GM12878 (cell line): ENCODE measurements around the gene SPATA16. TPM values are rescaled to one million over a fixed set of nuclear protein-coding genes. Genes with fewer than 3 reads are reported as not detected.

Experiments used
- ATAC-seq: fragments of 200-7000 bp; cut with Tn5 transposase; 3 replicates; pipeline ENCODE4 v1.9.1; 2020; ENCODE audit warnings: mild to moderate bottlenecking, moderate library complexity
- BruUV-seq: library from RNA; stranded (reverse); fragments of 400-500 nt; replicated peaks from 2 replicates; lab custom pipeline; 2021; lab: Mats Ljungman, UMichigan
- CTCF ChIA-PET: fragments of 300-600 bp; sonication (Branson Sonifier 250); formaldehyde crosslinking; extraction: SDS; loops from one replicate; lab custom pipeline; 2021; ENCODE audit warnings: inconsistent platforms; lab: Yijun Ruan, JAX
- POLR2A ChIA-PET: fragments of 350-600 bp; formaldehyde crosslinking; extraction: SDS; loops from one replicate; lab custom pipeline; 2021; ENCODE audit warnings: inconsistent platforms; lab: Charles Lee
- RAD21 ChIA-PET: fragments of 300-600 bp; sonication (Branson Sonifier 250); formaldehyde crosslinking; loops from one replicate; lab custom pipeline; 2023; ENCODE audit warnings: antibody characterized with exemption; ENCODE audit not compliant: unreplicated experiment; lab: Charles Lee
- SMC1A ChIA-PET: fragments of 300-600 bp; sonication (Branson Sonifier 250); formaldehyde crosslinking; loops from one replicate; lab custom pipeline; 2023; ENCODE audit not compliant: unreplicated experiment, uncharacterized antibody; lab: Charles Lee
- DNase-seq: peaks from one replicate; pipeline ENCODE4 v3.0.0-alpha.2; 2011; ENCODE audit warnings: low read depth, low spot score
- FAIRE-seq: peaks from 3 replicates; lab custom pipeline; 2011; peaks lifted over from hg19 to GRCh38; lab: Jason Lieb, UNC
- H2AFZ ChIP-seq: 2 replicates; pipeline ENCODE4 v1.6.0; 2011; ENCODE audit warnings: low read depth, low read length, control low read depth; ENCODE audit not compliant: control insufficient read depth
- H3K27ac ChIP-seq: 2 replicates; pipeline ENCODE4 v1.5.1; 2011; ENCODE audit warnings: control low read depth; ENCODE audit not compliant: control insufficient read depth, insufficient read depth
- H3K27me3 ChIP-seq, 2 experiments: replicated peaks in 1 of 2; 2 replicates each; pipeline versions ENCODE4 v1.6.0 to v1.6.1; 2011; ENCODE audit warnings: low read length in 1 of 2; ENCODE audit not compliant: control insufficient read depth in 2 of 2, insufficient read depth in 2 of 2
- H3K36me3 ChIP-seq, 2 experiments: 2 replicates each; pipeline ENCODE4 v1.5.1; 2011; ENCODE audit warnings: low read length in 1 of 2; ENCODE audit not compliant: control insufficient read depth in 2 of 2, insufficient read depth in 2 of 2
- H3K4me1 ChIP-seq: 2 replicates; pipeline ENCODE4 v1.6.1; 2011; ENCODE audit warnings: mild to moderate bottlenecking, low read length, moderate library complexity, mixed read lengths; ENCODE audit not compliant: control insufficient read depth, insufficient read depth
- H3K4me2 ChIP-seq: 2 replicates; pipeline ENCODE4 v1.6.0; 2011; ENCODE audit warnings: control low read depth; ENCODE audit not compliant: control insufficient read depth, insufficient read depth
- H3K4me3 ChIP-seq: fragments of 200-600 bp; sonication (generic); 2 replicates; pipeline ENCODE4 v1.5.1; 2016
- H3K79me2 ChIP-seq: 2 replicates; pipeline ENCODE4 v1.6.0; 2011; ENCODE audit warnings: low read length; ENCODE audit not compliant: control insufficient read depth, insufficient read depth
- H3K9ac ChIP-seq: 2 replicates; pipeline ENCODE4 v1.8.0; 2011; ENCODE audit warnings: low read length, control low read depth, mixed read lengths; ENCODE audit not compliant: control insufficient read depth, insufficient read depth
- H3K9me3 ChIP-seq: replicated peaks from 3 replicates; pipeline ENCODE4 v1.5.1; 2011; ENCODE audit warnings: mild to moderate bottlenecking, low read length; ENCODE audit not compliant: control insufficient read depth, insufficient read depth
- H4K20me1 ChIP-seq: 2 replicates; pipeline ENCODE4 v1.6.0; 2011; ENCODE audit not compliant: control insufficient read depth, insufficient read depth
- BCL11A ChIP-seq: IDR thresholded peaks from 2 replicates; pipeline ENCODE4 v1.6.1; 2011; ENCODE audit warnings: low read depth, low read length
- CEBPB ChIP-seq, 2 experiments: fragments of 150-350 bp in 1 of 2; IDR thresholded peaks; 2 replicates each; pipeline ENCODE4 v1.6.1; 2012 to 2014; ENCODE audit warnings: low read depth in 2 of 2, low read length in 2 of 2, borderline replicate concordance in 1 of 2, inconsistent platforms in 1 of 2
- EZH2 ChIP-seq: IDR thresholded peaks from 2 replicates; pipeline ENCODE4 v1.6.1; 2012; ENCODE audit warnings: low read depth, mild to moderate bottlenecking, control low read depth, inconsistent platforms, low read length, borderline replicate concordance; ENCODE audit not compliant: control insufficient read depth
- JUND ChIP-seq: IDR thresholded peaks from 2 replicates; pipeline ENCODE4 v1.6.1; 2012; ENCODE audit warnings: low read depth, mild to moderate bottlenecking, low read length, improper control_type of control experiment, moderate library complexity
- MTA3 ChIP-seq: IDR thresholded peaks from 2 replicates; pipeline ENCODE4 v1.6.1; 2012; ENCODE audit warnings: low read length, inconsistent platforms, borderline replicate concordance
- MXI1 ChIP-seq: fragments of 150-350 bp; IDR thresholded peaks from 2 replicates; pipeline ENCODE4 v1.6.1; 2011; ENCODE audit warnings: low read depth, mild to moderate bottlenecking, inconsistent platforms, low read length, improper control_type of control experiment
- PAX8 ChIP-seq: fragments of 450-650 bp; IDR thresholded peaks from 2 replicates; pipeline ENCODE4 v1.6.1; 2017; ENCODE audit warnings: mild to moderate bottlenecking, moderate library complexity
- POLR2A ChIP-seq: IDR thresholded peaks from 2 replicates; pipeline ENCODE4 v1.6.1; 2011; ENCODE audit warnings: low read depth, mild to moderate bottlenecking, low read length
- RB1 ChIP-seq: fragments of 450-650 bp; formaldehyde crosslinking; IDR thresholded peaks from 2 replicates; pipeline ENCODE4 v1.6.1; 2017; ENCODE audit warnings: mild to moderate bottlenecking, borderline replicate concordance
- TBL1XR1 ChIP-seq: IDR thresholded peaks from 2 replicates; pipeline ENCODE4 v1.6.1; 2012; ENCODE audit warnings: low read depth, low read length, improper control_type of control experiment
- ZNF384 ChIP-seq: IDR thresholded peaks from 2 replicates; pipeline ENCODE4 v1.6.1; 2012; ENCODE audit warnings: low read depth, mild to moderate bottlenecking, low read length, improper control_type of control experiment, borderline replicate concordance
- WGBS: methylation state at CpG from one replicate; pipeline ENCODE4 v1.1.6; 2016; ENCODE audit warnings: low lambda C conversion rate; ENCODE audit not compliant: insufficient replicate concordance, insufficient coverage; ENCODE audit errors: missing lambda C conversion rate; 5-methylcytosine and 5-hydroxymethylcytosine counted together
- in situ Hi-C: fragments of 300-500 bp; cut with MboI; formaldehyde crosslinking; loops from 9 replicates; pipeline ENCODE4 v1.14.3; 2018; ENCODE audit warnings: mixed read lengths
- intact Hi-C: fragments of 100-400 bp; cut with micrococcal nuclease; formaldehyde crosslinking; loops from one replicate; pipeline ENCODE4 v1.14.2; 2022; ENCODE audit not compliant: unreplicated experiment
- polyA plus RNA-seq, 11 experiments: library from polyadenylated mRNA; depleted of rRNA in 4 of 11; unstranded in 6 of 11; stranded (reverse) in 5 of 11; fragments of >200 nt; fragmentation: Nextera tagmentation in 4 of 11; fragmentation: Illumina TruSeq in 1 of 11; extraction: Ambion mirVana in 4 of 11; extraction: Trizol in 1 of 11; gene quantifications; 1 replicate in 1 of 11; 2 replicates in 10 of 11; pipeline versions ENCODE4 v1.2.1 to v1.2.3, GENCODE V29; 2011 to 2016; ENCODE audit warnings: inconsistent platforms in 2 of 11, missing spikeins in 2 of 11, low read depth in 1 of 11
- total RNA-seq, 4 experiments: library from RNA; depleted of rRNA in 3 of 4; stranded (reverse); fragments of >200 nt in 3 of 4; fragmentation: Illumina TruSeq in 1 of 4; extraction: Trizol in 1 of 4; gene quantifications; 2 replicates each; pipeline versions ENCODE4 v1.2.1 to v1.2.3, GENCODE V29; 2013 to 2021
- TF ChIP-seq, protein P1 (sequence below), 3 experiments: IDR thresholded peaks in 2 of 3; conservative IDR thresholded peaks in 1 of 3; 2 replicates each; pipeline ENCODE4 v1.5.1; 2011; ENCODE audit warnings: low read depth in 3 of 3, low read length in 3 of 3, mild to moderate bottlenecking in 3 of 3, control low read depth in 2 of 3, moderate library complexity in 2 of 3, inconsistent platforms in 1 of 3, mixed read lengths in 1 of 3; ENCODE audit not compliant: control insufficient read depth in 2 of 3, insufficient read depth in 1 of 3; ENCODE audit errors: extremely low read depth in 1 of 3
- TF ChIP-seq, protein P2 (sequence below): fragments of 450-650 bp; IDR thresholded peaks from 2 replicates; pipeline ENCODE4 v1.6.1; 2018; ENCODE audit warnings: borderline replicate concordance, mild to moderate bottlenecking; ENCODE audit not compliant: partially characterized antibody

The SPATA16 gene
- total and polyA plus RNA-seq, 10 of the 15 experiments (the other 5 are each of a cell fraction or from before 2014, with no cell fraction given) = 0.04 TPM; not detected in 9

DNA sequence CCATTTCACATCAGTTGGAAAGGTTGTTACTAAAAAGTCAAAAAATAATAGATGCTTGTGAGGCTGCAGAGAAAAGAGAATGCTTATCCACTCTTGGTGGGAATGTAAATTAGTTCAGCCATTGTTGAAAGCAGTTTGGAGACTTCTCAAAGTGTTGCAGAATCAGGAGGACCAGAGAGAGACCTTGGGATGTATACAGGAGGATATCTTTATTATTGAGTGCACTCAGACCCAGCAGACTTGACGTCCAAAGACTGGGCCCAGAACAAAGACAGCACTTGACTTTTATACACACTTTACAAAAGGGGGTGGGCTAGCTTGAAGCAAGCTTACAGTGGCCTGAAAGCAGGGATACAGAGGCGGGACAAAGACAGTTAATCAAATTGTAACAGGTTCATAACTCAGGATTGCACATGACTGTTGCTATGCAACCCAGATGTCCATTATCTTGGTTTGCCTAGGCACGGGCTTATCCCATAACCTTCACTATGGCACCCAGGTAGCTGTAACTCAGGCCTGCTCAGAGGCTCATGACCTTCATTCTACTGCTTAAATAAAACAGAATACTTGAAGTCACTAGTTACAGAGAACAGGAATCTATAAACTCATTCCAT is 127.7 kb downstream of the SPATA16 start (continued):
- TF ChIP-seq BCL11A (no peak), POLR2A (no peak)

DNA sequence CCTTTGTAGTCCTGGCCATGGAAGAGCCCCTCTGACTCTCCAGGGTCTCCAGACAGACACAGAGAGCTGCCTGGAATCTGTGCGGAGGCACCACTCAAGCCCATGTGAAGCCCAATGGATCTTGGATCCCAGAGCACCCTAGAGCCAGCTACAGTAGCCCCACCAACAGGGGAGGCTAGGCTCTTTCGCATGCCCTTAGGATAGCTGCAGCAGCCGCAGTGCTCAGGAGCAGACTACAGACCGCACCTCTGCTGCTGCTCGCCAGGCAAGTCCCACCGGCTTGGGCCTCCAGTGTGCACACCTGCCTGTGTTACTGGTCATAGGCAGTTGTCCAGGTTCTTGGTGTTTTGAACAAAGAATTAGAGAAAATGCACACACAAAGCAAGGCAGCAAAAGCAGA is 131.6 kb downstream of the SPATA16 start:
- DNase-seq (no peak), ATAC-seq (no peak), FAIRE-seq (no peak)
- Histone ChIP-seq H3K9ac (no peak overlapping the region), H3K27ac (no peak overlapping the region), H3K4me1 (no peaks in the 10 kb centered on the region), H3K9me3 (no peaks in the 10 kb centered on the region), H3K79me2 (no peaks in the 10 kb centered on the region), H4K20me1 (no peaks in the 10 kb centered on the region), H3K27me3 (no peaks in the 10 kb centered on the region), H3K36me3 (no peaks in the 10 kb centered on the region), H3K4me2 (no peak overlapping the region), H2AFZ (no peak overlapping the region), H3K4me3 (no peak overlapping the region)
- intact Hi-C loops = no loop called here
- no peak for TF ChIP-seq TBL1XR1
- no peak for TF ChIP-seq CEBPB (IDR thresholded peaks at IDR 0.05; ENCODE audit: borderline replicate concordance in 1 of 2, low read depth in 2 of 2, low read length in 2 of 2)
- TF ChIP-seq, protein P1, sequence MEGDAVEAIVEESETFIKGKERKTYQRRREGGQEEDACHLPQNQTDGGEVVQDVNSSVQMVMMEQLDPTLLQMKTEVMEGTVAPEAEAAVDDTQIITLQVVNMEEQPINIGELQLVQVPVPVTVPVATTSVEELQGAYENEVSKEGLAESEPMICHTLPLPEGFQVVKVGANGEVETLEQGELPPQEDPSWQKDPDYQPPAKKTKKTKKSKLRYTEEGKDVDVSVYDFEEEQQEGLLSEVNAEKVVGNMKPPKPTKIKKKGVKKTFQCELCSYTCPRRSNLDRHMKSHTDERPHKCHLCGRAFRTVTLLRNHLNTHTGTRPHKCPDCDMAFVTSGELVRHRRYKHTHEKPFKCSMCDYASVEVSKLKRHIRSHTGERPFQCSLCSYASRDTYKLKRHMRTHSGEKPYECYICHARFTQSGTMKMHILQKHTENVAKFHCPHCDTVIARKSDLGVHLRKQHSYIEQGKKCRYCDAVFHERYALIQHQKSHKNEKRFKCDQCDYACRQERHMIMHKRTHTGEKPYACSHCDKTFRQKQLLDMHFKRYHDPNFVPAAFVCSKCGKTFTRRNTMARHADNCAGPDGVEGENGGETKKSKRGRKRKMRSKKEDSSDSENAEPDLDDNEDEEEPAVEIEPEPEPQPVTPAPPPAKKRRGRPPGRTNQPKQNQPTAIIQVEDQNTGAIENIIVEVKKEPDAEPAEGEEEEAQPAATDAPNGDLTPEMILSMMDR (IDR thresholded peaks at IDR 0.05 in 2 of 3, conservative IDR thresholded peaks at IDR 0.05 in 1 of 3; ENCODE audit: control insufficient read depth in 2 of 3, extremely low read depth in 1 of 3, insufficient read depth in 1 of 3, low read depth in 3 of 3, low read length in 3 of 3) = no peak
- TF ChIP-seq, protein P2, sequence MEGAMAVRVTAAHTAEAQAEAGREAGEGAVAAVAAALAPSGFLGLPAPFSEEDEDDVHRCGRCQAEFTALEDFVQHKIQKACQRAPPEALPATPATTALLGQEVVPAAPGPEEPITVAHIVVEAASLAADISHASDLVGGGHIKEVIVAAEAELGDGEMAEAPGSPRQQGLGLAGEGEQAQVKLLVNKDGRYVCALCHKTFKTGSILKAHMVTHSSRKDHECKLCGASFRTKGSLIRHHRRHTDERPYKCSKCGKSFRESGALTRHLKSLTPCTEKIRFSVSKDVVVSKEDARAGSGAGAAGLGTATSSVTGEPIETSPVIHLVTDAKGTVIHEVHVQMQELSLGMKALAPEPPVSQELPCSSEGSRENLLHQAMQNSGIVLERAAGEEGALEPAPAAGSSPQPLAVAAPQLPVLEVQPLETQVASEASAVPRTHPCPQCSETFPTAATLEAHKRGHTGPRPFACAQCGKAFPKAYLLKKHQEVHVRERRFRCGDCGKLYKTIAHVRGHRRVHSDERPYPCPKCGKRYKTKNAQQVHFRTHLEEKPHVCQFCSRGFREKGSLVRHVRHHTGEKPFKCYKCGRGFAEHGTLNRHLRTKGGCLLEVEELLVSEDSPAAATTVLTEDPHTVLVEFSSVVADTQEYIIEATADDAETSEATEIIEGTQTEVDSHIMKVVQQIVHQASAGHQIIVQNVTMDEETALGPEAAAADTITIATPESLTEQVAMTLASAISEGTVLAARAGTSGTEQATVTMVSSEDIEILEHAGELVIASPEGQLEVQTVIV = no peak
- no peak for TF ChIP-seq MTA3
- no peak for TF ChIP-seq ZNF384
- no peak for TF ChIP-seq MXI1
- TF ChIP-seq PAX8 = no peak
- TF ChIP-seq RB1 = no peak
- no peak for TF ChIP-seq EZH2
- no peak for TF ChIP-seq JUND
- WGBS = 67% methylated on average over 6 of the region's 6 CpGs
- ChIA-PET POLR2A (no interaction called here), SMC1A (no interaction called here), CTCF (no interaction called here), RAD21 (no interaction called here)
- no TSS peak for BruUV-seq
- in situ Hi-C loops = no loop called here
